GM12892 (cell line): Measurements from ENCODE around the gene VAPA.

Experiments used
- POLR2AphosphoS5 ChIP-seq: IDR thresholded peaks from 2 replicates; pipeline ENCODE4 v1.6.1; 2011; ENCODE audit warnings: low read depth, low read length, control low read depth
- TAF1 ChIP-seq: IDR thresholded peaks from 2 replicates; pipeline ENCODE4 v1.6.1; 2011; ENCODE audit warnings: low read depth, mild to moderate bottlenecking, control low read depth, low read length, borderline replicate concordance

GRCh38 chr18:9988665-9989064 lies 74.8 kb downstream of the VAPA start:
- no peak for TF ChIP-seq TAF1
- TF ChIP-seq POLR2AphosphoS5 = no peak
